HCT116 (cell line): ENCODE data around the gene CYP2C19. TPM values are rescaled to one million over a fixed set of nuclear protein-coding genes. Genes with fewer than 3 reads are reported as not detected.

Source experiments
- ATAC-seq: fragments of 200-7000 bp; cut with Tn5 transposase; 2 replicates; pipeline ENCODE4 v1.9.1; 2020; ENCODE audit warnings: mild to moderate bottlenecking, moderate library complexity
- BruUV-seq: library from RNA; stranded (reverse); fragments of 400-500 nt; replicated peaks from 2 replicates; lab custom pipeline; 2021; lab: Mats Ljungman, UMichigan
- CTCF ChIA-PET: fragments of 300-600 bp; sonication (Branson Sonifier 250); formaldehyde crosslinking; loops from one replicate; lab custom pipeline; 2021; ENCODE audit warnings: antibody characterized with exemption; lab: Charles Lee
- POLR2A ChIA-PET: fragments of 300-600, 350-600 bp; sonication (Branson Sonifier 250); formaldehyde crosslinking; loops from one replicate; lab custom pipeline; 2021; ENCODE audit warnings: antibody characterized with exemption; lab: Charles Lee
- RAD21 ChIA-PET, 2 experiments: fragments of 300-600 bp; sonication (Branson Sonifier 250); formaldehyde crosslinking; loops; one replicate each; lab custom pipeline; 2023; ENCODE audit warnings: low total read pairs in 2 of 2; ENCODE audit not compliant: uncharacterized antibody in 2 of 2, unreplicated experiment in 2 of 2, low non-redundant PET in 1 of 2; lab: Charles Lee
- DNase-seq: peaks from one replicate; pipeline ENCODE4 v3.0.0-alpha.2; 2010; ENCODE audit warnings: low read depth, low spot score
- H2AFZ ChIP-seq: fragments of 200-600 bp; shearing (Covaris generic), sonication (generic); 2 replicates; pipeline ENCODE4 v1.6.1; 2017; ENCODE audit warnings: low read depth, mixed run types, mixed read lengths, antibody characterized with exemption, low read length; ENCODE audit not compliant: poor library complexity, severe bottlenecking
- H3K27ac ChIP-seq: 2 replicates; pipeline ENCODE4 v1.5.1; 2012; ENCODE audit warnings: low read depth, low read length
- H3K27me3 ChIP-seq: fragments of 200-600 bp; sonication (generic); 2 replicates; pipeline ENCODE4 v1.6.1; 2016; ENCODE audit warnings: mixed run types, low read length, mixed read lengths; ENCODE audit not compliant: insufficient read depth
- H3K36me3 ChIP-seq, 2 experiments: fragments of 200-500 bp in 1 of 2; fragments of 200-600 bp in 1 of 2; sonication (Bioruptor generic) in 1 of 2; sonication (generic) in 1 of 2; 2 replicates each; pipeline versions ENCODE4 v1.5.1 to v1.6.1; 2014 to 2016; ENCODE audit warnings: low read length in 2 of 2, inconsistent platforms in 1 of 2, mixed read lengths in 1 of 2, mixed run types in 1 of 2; ENCODE audit not compliant: insufficient read depth in 2 of 2, control insufficient read depth in 1 of 2
- H3K4me1 ChIP-seq, 2 experiments: fragments of 200-600 bp in 1 of 2; sonication (generic) in 1 of 2; 2 replicates each; pipeline versions ENCODE4 v1.5.1 to v1.6.1; 2012 to 2017; ENCODE audit warnings: low read length in 2 of 2, inconsistent platforms in 1 of 2, mild to moderate bottlenecking in 1 of 2, mixed read lengths in 1 of 2, mixed run types in 1 of 2, moderate library complexity in 1 of 2; ENCODE audit not compliant: insufficient read depth in 2 of 2, control insufficient read depth in 1 of 2
- H3K4me2 ChIP-seq: fragments of 200-600 bp; sonication (generic); 2 replicates; pipeline ENCODE4 v1.6.1; 2017; ENCODE audit warnings: mixed run types, low read length, mixed read lengths
- H3K4me3 ChIP-seq, 2 experiments: fragments of 200-600 bp in 1 of 2; sonication (generic) in 1 of 2; replicated peaks in 1 of 2; 2 replicates each; pipeline ENCODE4 v1.5.1; 2011 to 2016; ENCODE audit warnings: low read length in 2 of 2, control low read depth in 1 of 2, low read depth in 1 of 2, mild to moderate bottlenecking in 1 of 2, mixed read lengths in 1 of 2, mixed run types in 1 of 2
- H3K79me2 ChIP-seq: fragments of 200-600 bp; sonication (generic); 2 replicates; pipeline ENCODE4 v1.6.1; 2017; ENCODE audit warnings: mild to moderate bottlenecking, mixed run types, low read length, moderate library complexity, mixed read lengths; ENCODE audit not compliant: insufficient read depth
- H3K9ac ChIP-seq: fragments of 200-600 bp; sonication (generic); 2 replicates; pipeline ENCODE4 v1.6.1; 2016; ENCODE audit warnings: low read length, mixed read lengths
- H3K9me2 ChIP-seq: fragments of 200-600 bp; sonication (generic), shearing (Covaris generic); 2 replicates; pipeline ENCODE4 v1.6.1; 2017; ENCODE audit warnings: mixed run types, mild to moderate bottlenecking, moderate library complexity; ENCODE audit not compliant: insufficient read depth
- H3K9me3 ChIP-seq, 2 experiments: fragments of 200-500 bp in 1 of 2; fragments of 200-600 bp in 1 of 2; sonication (Bioruptor generic) in 1 of 2; sonication (generic) in 1 of 2; 2 replicates each; pipeline ENCODE4 v1.6.1; 2014 to 2017; ENCODE audit warnings: low read length in 2 of 2, mixed read lengths in 2 of 2, inconsistent platforms in 1 of 2, low read depth in 1 of 2, mild to moderate bottlenecking in 1 of 2, mixed run types in 1 of 2, moderate library complexity in 1 of 2; ENCODE audit not compliant: control insufficient read depth in 1 of 2, insufficient read depth in 1 of 2
- H4K20me1 ChIP-seq: fragments of 200-600 bp; sonication (generic), shearing (Covaris generic); 2 replicates; pipeline ENCODE4 v1.6.1; 2017; ENCODE audit warnings: mixed run types, mild to moderate bottlenecking, moderate library complexity; ENCODE audit not compliant: insufficient read depth
- ATF3 ChIP-seq: IDR thresholded peaks from 2 replicates; pipeline ENCODE4 v1.6.1; 2012
- CEBPB ChIP-seq: IDR thresholded peaks from 2 replicates; pipeline ENCODE4 v1.6.1; 2012; ENCODE audit warnings: low read depth
- CTCF ChIP-seq, 3 experiments: fragments of 200-600 bp in 1 of 3; sonication (generic) in 1 of 3; IDR thresholded peaks in 2 of 3; conservative IDR thresholded peaks in 1 of 3; 2 replicates each; pipeline ENCODE4 v1.5.1; 2012 to 2017; ENCODE audit warnings: low read depth in 2 of 3, low read length in 2 of 3, antibody characterized with exemption in 1 of 3, borderline replicate concordance in 1 of 3, control low read depth in 1 of 3, mild to moderate bottlenecking in 1 of 3, mixed read lengths in 1 of 3, mixed run types in 1 of 3, moderate library complexity in 1 of 3; ENCODE audit not compliant: insufficient read depth in 1 of 3
- EGR1 ChIP-seq: IDR thresholded peaks from 2 replicates; pipeline ENCODE4 v1.6.1; 2012; ENCODE audit warnings: low read depth
- EZH2 ChIP-seq: fragments of 200-600 bp; sonication (generic); IDR thresholded peaks from 2 replicates; pipeline ENCODE4 v1.6.1; 2017; ENCODE audit warnings: antibody characterized with exemption, mixed run types
- MAX ChIP-seq: IDR thresholded peaks from 2 replicates; pipeline ENCODE4 v1.6.1; 2012
- POLR2A ChIP-seq: IDR thresholded peaks from 2 replicates; pipeline ENCODE4 v1.7.0; 2011; ENCODE audit warnings: borderline replicate concordance; ENCODE audit not compliant: insufficient read depth, insufficient read length; ENCODE audit errors: extremely low read depth
- RAD21 ChIP-seq: IDR thresholded peaks from 2 replicates; pipeline ENCODE4 v1.6.1; 2012; ENCODE audit warnings: low read depth, mild to moderate bottlenecking
- SIN3A ChIP-seq: IDR thresholded peaks from 2 replicates; pipeline ENCODE4 v1.6.1; 2012; ENCODE audit warnings: low read depth
- SP1 ChIP-seq: IDR thresholded peaks from 2 replicates; pipeline ENCODE4 v1.6.1; 2012; ENCODE audit warnings: low read depth
- SRF ChIP-seq: IDR thresholded peaks from 2 replicates; pipeline ENCODE4 v1.6.1; 2012; ENCODE audit warnings: low read depth
- TCF7L2 ChIP-seq: IDR thresholded peaks from 2 replicates; pipeline ENCODE4 v1.7.0; 2011; ENCODE audit warnings: borderline replicate concordance, inconsistent platforms; ENCODE audit not compliant: insufficient read depth, insufficient read length; ENCODE audit errors: extremely low read depth
- YY1 ChIP-seq: IDR thresholded peaks from 2 replicates; pipeline ENCODE4 v1.6.1; 2011; ENCODE audit warnings: low read length, low read depth, moderate library complexity, mild to moderate bottlenecking; ENCODE audit not compliant: insufficient replicate concordance; ENCODE audit errors: extremely low read depth
- ZBTB33 ChIP-seq: IDR thresholded peaks from 2 replicates; pipeline ENCODE4 v1.6.1; 2011; ENCODE audit warnings: mild to moderate bottlenecking, low read length, moderate library complexity; ENCODE audit not compliant: insufficient replicate concordance; ENCODE audit errors: extremely low read depth
- ZFX ChIP-seq: fragments of 450-650 bp; IDR thresholded peaks from 2 replicates; pipeline ENCODE4 v1.6.1; 2017
- ZNF274 ChIP-seq: fragments of 200-500 bp; sonication (Bioruptor generic); IDR thresholded peaks from 2 replicates; pipeline ENCODE4 v1.6.1; 2014; ENCODE audit warnings: mild to moderate bottlenecking, low read depth, low read length, inconsistent platforms
- intact Hi-C: fragments of 100-400 bp; cut with micrococcal nuclease; formaldehyde crosslinking; loops from 2 replicates; pipeline ENCODE4 v1.10.0; 2022
- total RNA-seq: library from RNA; stranded (reverse); gene quantifications from one replicate; pipeline ENCODE4 v1.2.1, GENCODE V29; 2021; ENCODE audit not compliant: unreplicated experiment

Gene CYP2C19
- total RNA-seq, 1 experiment from 2014 or later = not detected

GRCh38 chr10:94850766-94851165 lies 88.3 kb downstream of the CYP2C19 start (continued):
- TF ChIP-seq TCF7L2 (no peak), RAD21 (no peak), CTCF (IDR thresholded peaks at IDR 0.05 in 2 of 3, conservative IDR thresholded peaks at IDR 0.05 in 1 of 3; ENCODE audit: borderline replicate concordance in 1 of 3, insufficient read depth in 1 of 3, low read depth in 2 of 3, low read length in 2 of 3) (no peak)

GRCh38 chr10:94851263-94851662 lies 88.8 kb downstream of the CYP2C19 start:
- no TSS peak for BruUV-seq
- Histone ChIP-seq H3K4me1 (no peaks in the 10 kb centered on the region), H4K20me1 (no peaks in the 10 kb centered on the region), H3K4me2 (no peak overlapping the region), H3K4me3 (no peak overlapping the region), H3K27me3 (no peaks in the 10 kb centered on the region), H2AFZ (no peak overlapping the region), H3K9ac (no peak overlapping the region), H3K36me3 (no peaks in the 10 kb centered on the region), H3K27ac (no peak overlapping the region), H3K9me2 (no peaks in the 10 kb centered on the region), H3K79me2 (no peaks in the 10 kb centered on the region), H3K9me3 (no peaks in the 10 kb centered on the region)
- ChIA-PET POLR2A (no interaction called here), RAD21 (no interaction called here), CTCF (no interaction called here)
- no peak for ATAC-seq
- intact Hi-C loops = no loop called here
- no peak for DNase-seq
- TF ChIP-seq CTCF (IDR thresholded peaks at IDR 0.05 in 2 of 3, conservative IDR thresholded peaks at IDR 0.05 in 1 of 3; ENCODE audit: borderline replicate concordance in 1 of 3, insufficient read depth in 1 of 3, low read depth in 2 of 3, low read length in 2 of 3) (no peak), EZH2 (no peak), CEBPB (no peak), RAD21 (no peak), POLR2A (no peak), ZNF274 (no peak), ZFX (no peak), ATF3 (no peak), YY1 (no peak), EGR1 (no peak), SIN3A (no peak), SRF (no peak), MAX (no peak), ZBTB33 (no peak), SP1 (no peak)
